CD4-positive, alpha-beta T cell (primary cell): ENCODE data around the gene WRAP53. TPM values are rescaled to one million over a fixed set of nuclear protein-coding genes. Genes with fewer than 3 reads are reported as not detected.

Experiments
- ATAC-seq: fragments of 200-7000 bp; cut with Tn5 transposase; one replicate; pipeline ENCODE4 v1.10.0; 2022; ENCODE audit warnings: mild to moderate bottlenecking; ENCODE audit not compliant: poor library complexity
- CTCF ChIA-PET: fragments of 350-600 bp; sonication (Branson Sonifier 250); formaldehyde crosslinking; loops from one replicate; lab custom pipeline; 2021; ENCODE audit warnings: antibody characterized with exemption, inconsistent platforms; lab: Charles Lee
- POLR2A ChIA-PET: fragments of 350-600 bp; sonication (Branson Sonifier 250); formaldehyde crosslinking; loops from one replicate; lab custom pipeline; 2021; ENCODE audit warnings: antibody characterized with exemption, inconsistent platforms; lab: Charles Lee
- DNase-seq, 14 experiments: peaks; one replicate each; pipeline ENCODE4 v3.0.0-alpha.2; 2013 to 2020; ENCODE audit warnings: mixed read lengths in 2 of 14
- H3K27ac ChIP-seq, 2 donors: one replicate each; pipeline versions ENCODE4 v1.5.1 to v1.7.0; 2013; ENCODE audit warnings: low read length in 2 of 2, low read depth in 1 of 2, mild to moderate bottlenecking in 1 of 2
- H3K27me3 ChIP-seq, 2 experiments: 1 replicate in 1 of 2; 2 replicates in 1 of 2; pipeline versions ENCODE4 v1.6.1 to v1.7.0; 2013; ENCODE audit warnings: low read length in 2 of 2, control low read depth in 1 of 2, mild to moderate bottlenecking in 1 of 2, moderate library complexity in 1 of 2; ENCODE audit not compliant: insufficient read depth in 2 of 2, control insufficient read depth in 1 of 2
- H3K36me3 ChIP-seq: one replicate; pipeline ENCODE4 v1.6.1; 2013; ENCODE audit warnings: low read length, control low read depth; ENCODE audit not compliant: insufficient read depth
- H3K4me1 ChIP-seq: one replicate; pipeline ENCODE4 v1.6.1; 2013; ENCODE audit warnings: low read length, control low read depth; ENCODE audit not compliant: insufficient read depth
- H3K4me3 ChIP-seq: one replicate; pipeline ENCODE4 v1.5.1; 2013; ENCODE audit warnings: mild to moderate bottlenecking, low read length, moderate library complexity
- H3K9me3 ChIP-seq, 2 experiments: 1 replicate in 1 of 2; 2 replicates in 1 of 2; pipeline versions ENCODE4 v1.6.1 to v1.7.0; 2013; ENCODE audit warnings: low read length in 2 of 2, mild to moderate bottlenecking in 2 of 2, control low read depth in 1 of 2, moderate library complexity in 1 of 2; ENCODE audit not compliant: control insufficient read depth in 1 of 2, insufficient read depth in 1 of 2
- H3K27ac Mint-ChIP-seq: one replicate; pipeline ENCODE4 v1.8.0; 2020; ENCODE audit warnings: mixed read lengths
- H3K27me3 Mint-ChIP-seq: one replicate; pipeline ENCODE4 v1.8.0; 2021; ENCODE audit warnings: mixed read lengths
- H3K36me3 Mint-ChIP-seq: one replicate; pipeline ENCODE4 v1.8.0; 2021; ENCODE audit warnings: low read depth, mixed read lengths
- H3K4me1 Mint-ChIP-seq: one replicate; pipeline ENCODE4 v1.8.0; 2021; ENCODE audit warnings: low read depth, mixed read lengths
- H3K4me3 Mint-ChIP-seq: one replicate; pipeline ENCODE4 v1.8.0; 2020; ENCODE audit warnings: mild to moderate bottlenecking, mixed read lengths
- H3K9me3 Mint-ChIP-seq: one replicate; pipeline ENCODE4 v1.8.0; 2020; ENCODE audit warnings: mixed read lengths
- CTCF ChIP-seq: fragments of 200-600 bp; IDR thresholded peaks from one replicate; pipeline ENCODE4 v1.8.0; 2022; ENCODE audit warnings: antibody characterized with exemption, mild to moderate bottlenecking
- intact Hi-C, 2 experiments: fragments of 100-400 bp; cut with DNase I in 1 of 2; cut with micrococcal nuclease in 1 of 2; formaldehyde crosslinking; loops; one replicate each; pipeline versions ENCODE4 v1.15.1 to v1.9.0; 2023 to 2025; cut with DNase I, micrococcal nuclease
- total RNA-seq, 174 experiments: library from RNA in 2 of 174; stranded (reverse) in 2 of 174; gene quantifications; one replicate each; pipeline ENCODE4 v1.2.3 and lab custom pipeline; 2021 to 2026

Gene WRAP53
- total RNA-seq, 2 experiments from 2014 or later, result 3.9 to 4.0 TPM

- peaks cover 20% of the 10 kb centered on the region for H3K4me1 Mint-ChIP-seq
- TF ChIP-seq CTCF, result no peak
- ATAC-seq (peak; percentile 32), DNase-seq (no peak)
- H3K4me3 Mint-ChIP-seq, result peak overlapping the region; percentile 27
- Histone ChIP-seq H3K27me3 (peaks cover 49 to 57% of the 10 kb centered on the region in 2 experiments), H3K4me1 (peaks cover 26% of the 10 kb centered on the region), H3K4me3 (no peak overlapping the region), H3K9me3 (peaks cover 0 to 17% of the 10 kb centered on the region in 2 experiments), H3K27ac (no peak overlapping the region), H3K36me3 (peaks cover 19% of the 10 kb centered on the region)
- H3K36me3 Mint-ChIP-seq, result peaks cover 28% of the 10 kb centered on the region
- no peaks in the 10 kb centered on the region for H3K9me3 Mint-ChIP-seq
- POLR2A ChIA-PET, result no interaction called here
- intact Hi-C loops, result no loop called here
- H3K27ac Mint-ChIP-seq, result no peak overlapping the region
- CTCF ChIA-PET, result no interaction called here
- peaks cover 70% of the 10 kb centered on the region for H3K27me3 Mint-ChIP-seq
These were observed 17.3 kb downstream of the WRAP53 start for GRCh38 chr17:7705269-7706255.

GRCh38 chr17:7706631-7707354, 18.5 kb downstream of the WRAP53 start:
- peaks cover 78% of the 10 kb centered on the region for H3K27me3 Mint-ChIP-seq
- ATAC-seq (no peak), DNase-seq (no peak)
- peaks cover 0 to 17% of the 10 kb centered on the region in 2 experiments for H3K9me3 ChIP-seq
- peaks cover 53 to 58% of the 10 kb centered on the region in 2 experiments for H3K27me3 ChIP-seq
- CTCF ChIA-PET, result no interaction called here
- H3K4me1 Mint-ChIP-seq, result peaks cover 24% of the 10 kb centered on the region
- no peak overlapping the region for H3K4me3 ChIP-seq
- no peak overlapping the region for H3K27ac ChIP-seq
- TF ChIP-seq CTCF, result no peak
- intact Hi-C loops, result no loop called here
- H3K36me3 ChIP-seq, result peaks cover 11% of the 10 kb centered on the region
- POLR2A ChIA-PET, result interaction anchor here (0.6 kb wide), 1 partner anchor 661 kb away, joined by 3 read pairs; no protein-coding TSS in a partner anchor
- peaks cover 16% of the 10 kb centered on the region for H3K36me3 Mint-ChIP-seq
- H3K4me1 ChIP-seq, result peaks cover 26% of the 10 kb centered on the region
- no peaks in the 10 kb centered on the region for H3K9me3 Mint-ChIP-seq
- H3K27ac Mint-ChIP-seq, result no peak overlapping the region
- peak overlapping the region; percentile 40 for H3K4me3 Mint-ChIP-seq

GRCh38 chr17:7707446-7707845, 19.2 kb downstream of the WRAP53 start:
- CTCF ChIA-PET, result interaction anchor here (0.6 kb wide), 1 partner anchor 44 kb away, joined by 3 read pairs; no protein-coding TSS in a partner anchor
- H3K27me3 Mint-ChIP-seq, result peaks cover 80% of the 10 kb centered on the region
- Histone ChIP-seq H3K36me3 (peaks cover 6% of the 10 kb centered on the region), H3K4me1 (peaks cover 26% of the 10 kb centered on the region), H3K4me3 (no peak overlapping the region), H3K27me3 (peaks cover 52 to 63% of the 10 kb centered on the region in 2 experiments), H3K27ac (no peak overlapping the region), H3K9me3 (peaks cover 0 to 17% of the 10 kb centered on the region in 2 experiments)
- peaks cover 10% of the 10 kb centered on the region for H3K36me3 Mint-ChIP-seq
- POLR2A ChIA-PET, result interaction anchor here (0.6 kb wide), 1 partner anchor 662 kb away, joined by 3 read pairs; no protein-coding TSS in a partner anchor
- H3K9me3 Mint-ChIP-seq, result no peaks in the 10 kb centered on the region
- H3K4me1 Mint-ChIP-seq, result peaks cover 24% of the 10 kb centered on the region
- intact Hi-C loops, result no loop called here
- DNase-seq, result no peak
- H3K27ac Mint-ChIP-seq, result no peak overlapping the region
- no peak for ATAC-seq
- no peak for TF ChIP-seq CTCF
- H3K4me3 Mint-ChIP-seq, result no peak overlapping the region
